Upper lobe of left lung (tissue), 6 donors: ENCODE measurements around the gene DCK. TPM values are rescaled to one million over a fixed set of nuclear protein-coding genes. Genes with fewer than 3 reads are reported as not detected.
"Not testable (repeated sequence)": the region's sequence is repeated elsewhere in the genome, so short reads cannot be mapped to it uniquely, and the experiment has no call there.

ENCODE experiments used
- ATAC-seq, 2 donors: fragments of 200-7000 bp; cut with Tn5 transposase; one replicate each; pipeline ENCODE4 v1.9.1; 2022; ENCODE audit warnings: mild to moderate bottlenecking in 2 of 2, moderate library complexity in 2 of 2; ENCODE audit not compliant: low FRiP score in 2 of 2
- DNase-seq, 2 donors: peaks; one replicate each; pipeline ENCODE4 v3.0.0-alpha.2; 2019 to 2020
- H3K27ac ChIP-seq, 4 donors: fragments of 200-600 bp; sonication (generic); one replicate each; pipeline ENCODE4 v1.5.1; 2016 to 2019
- H3K27me3 ChIP-seq, 4 donors: fragments of 200-600 bp; sonication (generic); one replicate each; pipeline ENCODE4 v1.5.1; 2017 to 2019
- H3K36me3 ChIP-seq, 4 donors: fragments of 200-600 bp; sonication (generic); one replicate each; pipeline ENCODE4 v1.5.1; 2016 to 2019
- H3K4me1 ChIP-seq, 4 donors: fragments of 200-600 bp; sonication (generic); one replicate each; pipeline ENCODE4 v1.5.1; 2018 to 2019
- H3K4me3 ChIP-seq, 4 donors: fragments of 200-600 bp; sonication (generic); one replicate each; pipeline ENCODE4 v1.5.1; 2017 to 2019; ENCODE audit warnings: mild to moderate bottlenecking in 2 of 4, moderate library complexity in 1 of 4
- H3K9me3 ChIP-seq, 4 donors: fragments of 200-600 bp; sonication (generic); one replicate each; pipeline ENCODE4 v1.5.1; 2018 to 2019
- EP300 ChIP-seq, 4 donors: sonication (generic); formaldehyde crosslinking; IDR thresholded peaks; one replicate each; pipeline ENCODE4 v1.5.1; 2017; ENCODE audit warnings: antibody characterized with exemption in 4 of 4, control low read depth in 2 of 4
- POLR2A ChIP-seq, 4 donors: fragments of 450-650 bp; IDR thresholded peaks; one replicate each; pipeline ENCODE4 v1.5.1; 2016 to 2017; ENCODE audit warnings: antibody characterized with exemption in 4 of 4, mild to moderate bottlenecking in 2 of 4
- POLR2AphosphoS5 ChIP-seq, 2 donors: sonication (generic); formaldehyde crosslinking; IDR thresholded peaks; one replicate each; pipeline ENCODE4 v1.5.1; 2017; ENCODE audit warnings: antibody characterized with exemption in 2 of 2
- WGBS, 2 donors: methylation state at CpG; one replicate each; pipeline ENCODE4 v1.1.5; 2017 to 2018; 5-methylcytosine and 5-hydroxymethylcytosine counted together
- total RNA-seq, 6 donors: library from RNA; depleted of rRNA in 4 of 6; stranded (reverse); fragments of >200 nt in 4 of 6; gene quantifications; one replicate each; pipeline versions ENCODE4 v1.1.0 to v1.2.1, GENCODE V29; 2016 to 2021
- TF ChIP-seq, protein P1 (sequence below), 6 experiments: fragments of 450-650 bp in 4 of 6; fragments of 200-600 bp in 2 of 6; sonication (generic) in 2 of 6; IDR thresholded peaks; one replicate each; pipeline ENCODE4 v1.5.1; 2016 to 2019; ENCODE audit warnings: antibody characterized with exemption in 6 of 6
- donor health status: DM: no; HTN: no; CAD: no; lungs with moderate emphysema.
- donor health status: DM: no; HTN: yes; CAD: no; lungs with severe emphysema.

Gene DCK
- total RNA-seq, 6 donors from 2014 or later: 11.5 to 20.8 (median 15.6) TPM

DNA sequence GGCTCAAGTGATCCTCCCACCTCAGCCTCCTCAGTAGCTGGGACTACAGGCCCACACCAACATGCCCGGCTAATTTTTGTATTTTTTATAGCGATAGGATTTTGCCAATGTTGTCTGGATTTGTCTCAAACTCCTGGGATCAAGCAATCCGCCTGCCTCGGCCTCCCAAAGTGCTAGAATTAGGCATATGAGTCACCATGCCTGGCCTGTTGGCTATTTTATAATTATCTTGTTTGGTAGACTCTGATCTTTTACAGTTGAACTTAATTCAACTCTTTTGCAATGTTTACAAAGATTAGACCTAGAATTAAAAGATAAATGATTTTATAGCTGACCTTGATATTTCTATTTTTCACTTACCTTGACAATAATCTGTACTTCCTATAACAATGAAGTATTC, 18.0 kb downstream of the DCK start:
- TF ChIP-seq POLR2AphosphoS5 (IDR thresholded peaks at IDR 0.05): no peak
- TF ChIP-seq, protein P1, sequence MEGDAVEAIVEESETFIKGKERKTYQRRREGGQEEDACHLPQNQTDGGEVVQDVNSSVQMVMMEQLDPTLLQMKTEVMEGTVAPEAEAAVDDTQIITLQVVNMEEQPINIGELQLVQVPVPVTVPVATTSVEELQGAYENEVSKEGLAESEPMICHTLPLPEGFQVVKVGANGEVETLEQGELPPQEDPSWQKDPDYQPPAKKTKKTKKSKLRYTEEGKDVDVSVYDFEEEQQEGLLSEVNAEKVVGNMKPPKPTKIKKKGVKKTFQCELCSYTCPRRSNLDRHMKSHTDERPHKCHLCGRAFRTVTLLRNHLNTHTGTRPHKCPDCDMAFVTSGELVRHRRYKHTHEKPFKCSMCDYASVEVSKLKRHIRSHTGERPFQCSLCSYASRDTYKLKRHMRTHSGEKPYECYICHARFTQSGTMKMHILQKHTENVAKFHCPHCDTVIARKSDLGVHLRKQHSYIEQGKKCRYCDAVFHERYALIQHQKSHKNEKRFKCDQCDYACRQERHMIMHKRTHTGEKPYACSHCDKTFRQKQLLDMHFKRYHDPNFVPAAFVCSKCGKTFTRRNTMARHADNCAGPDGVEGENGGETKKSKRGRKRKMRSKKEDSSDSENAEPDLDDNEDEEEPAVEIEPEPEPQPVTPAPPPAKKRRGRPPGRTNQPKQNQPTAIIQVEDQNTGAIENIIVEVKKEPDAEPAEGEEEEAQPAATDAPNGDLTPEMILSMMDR (IDR thresholded peaks at IDR 0.05): no peak
- no peak for TF ChIP-seq EP300 (IDR thresholded peaks at IDR 0.05)
- TF ChIP-seq POLR2A (IDR thresholded peaks at IDR 0.05): no peak
- Histone ChIP-seq H3K4me3 (no peak overlapping the region), H3K36me3 (no peaks in the 10 kb centered on the region), H3K4me1 (no peaks in the 10 kb centered on the region), H3K27ac (no peak overlapping the region), H3K27me3 (no peaks in the 10 kb centered on the region), H3K9me3 (no peaks in the 10 kb centered on the region)
- WGBS, 2 donors: 97 to 99% methylated on average over 4 of the region's 4 CpGs
- DNase-seq (no peak), ATAC-seq (no peak)

DNA sequence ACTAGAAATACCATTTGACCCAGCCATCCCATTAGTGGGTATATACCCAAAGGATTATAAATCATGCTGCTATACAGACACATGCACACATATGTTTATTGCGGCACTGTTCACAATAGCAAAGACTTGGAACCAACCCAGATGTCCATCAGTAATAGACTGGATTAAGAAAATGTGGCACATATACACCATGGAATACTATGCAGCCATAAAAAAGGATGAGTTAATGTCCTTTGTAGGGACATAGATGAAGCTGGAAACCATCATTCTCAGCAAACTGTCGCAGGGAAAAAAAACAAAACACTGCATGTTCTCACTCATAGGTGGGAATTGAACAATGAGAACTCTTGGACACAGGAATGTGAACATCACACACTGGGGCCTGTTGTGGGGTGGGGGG, 23.9 kb downstream of the DCK start:
- not testable (repeated sequence) for H3K27ac ChIP-seq, H3K36me3 ChIP-seq, H3K27me3 ChIP-seq, H3K4me3 ChIP-seq, ATAC-seq, H3K4me1 ChIP-seq, DNase-seq, H3K9me3 ChIP-seq
- WGBS, 2 donors: 95 to 100% methylated on average over 2 of the region's 2 CpGs

DNA sequence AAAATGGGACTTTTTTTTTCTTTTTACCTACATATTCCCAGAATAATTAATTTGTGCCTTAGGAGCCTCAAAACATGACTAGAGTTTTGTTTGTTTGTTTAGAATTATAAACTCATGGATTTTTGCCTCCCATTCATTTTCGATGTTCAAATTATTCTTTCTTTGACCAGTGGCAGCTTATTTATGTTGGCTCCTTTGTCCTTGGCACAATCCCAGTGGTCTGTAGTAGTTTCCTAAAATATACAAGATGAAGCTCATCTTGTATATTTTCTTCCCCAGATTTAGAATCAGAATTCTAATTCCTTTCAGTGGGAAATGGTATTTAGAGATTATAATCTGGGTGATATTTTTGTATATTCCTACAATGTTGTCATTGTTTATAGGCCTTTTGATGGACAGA, 27.2 kb downstream of the DCK start:
- DNase-seq (no peak), ATAC-seq (no peak)
- no peaks in the 10 kb centered on the region for H3K27me3 ChIP-seq
- no peak overlapping the region for H3K27ac ChIP-seq
- H3K4me3 ChIP-seq: no peak overlapping the region
- H3K36me3 ChIP-seq: peaks cover 0 to 7% (median 0%) of the 10 kb centered on the region in 4 donors
- no peak for TF ChIP-seq POLR2AphosphoS5 (IDR thresholded peaks at IDR 0.05)
- TF ChIP-seq EP300 (IDR thresholded peaks at IDR 0.05): no peak
- TF ChIP-seq POLR2A (IDR thresholded peaks at IDR 0.05): no peak
- TF ChIP-seq, protein P1 (IDR thresholded peaks at IDR 0.05): no peak
- no peaks in the 10 kb centered on the region for H3K9me3 ChIP-seq
- peaks cover 0 to 6% (median 0%) of the 10 kb centered on the region in 4 donors for H3K4me1 ChIP-seq
- WGBS, 2 donors: 45 to 55% methylated on average over 1 of the region's 1 CpG

DNA sequence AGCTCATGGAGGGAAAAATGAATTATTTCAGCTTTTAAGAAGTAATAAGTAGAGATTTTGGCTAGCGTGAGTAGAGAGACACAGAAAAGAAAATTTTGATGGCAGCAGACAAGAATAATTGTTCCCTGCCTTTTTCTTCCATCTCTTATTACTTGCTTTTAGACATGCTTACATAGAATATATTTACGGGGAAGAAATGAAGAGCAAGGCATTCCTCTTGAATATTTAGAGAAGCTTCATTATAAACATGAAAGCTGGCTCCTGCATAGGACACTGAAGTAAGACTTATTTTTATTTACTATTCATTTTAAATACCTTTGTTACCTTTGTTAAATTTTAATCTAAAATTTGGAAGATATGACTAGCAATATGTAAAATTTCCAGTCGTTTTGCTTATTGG, 32.2 kb downstream of the DCK start:
- Histone ChIP-seq H3K27ac (no peak overlapping the region), H3K27me3 (no peaks in the 10 kb centered on the region), H3K36me3 (peaks cover 0 to 26% (median 7%) of the 10 kb centered on the region in 4 donors), H3K4me3 (no peak overlapping the region), H3K4me1 (peaks cover 0 to 10% (median 0%) of the 10 kb centered on the region in 4 donors), H3K9me3 (no peaks in the 10 kb centered on the region)
- TF ChIP-seq, protein P1 (IDR thresholded peaks at IDR 0.05): no peak
- TF ChIP-seq EP300 (IDR thresholded peaks at IDR 0.05) (no peak), POLR2A (IDR thresholded peaks at IDR 0.05) (no peak), POLR2AphosphoS5 (IDR thresholded peaks at IDR 0.05) (no peak)
- ATAC-seq (no peak), DNase-seq (no peak)
- WGBS, 2 donors: 79 to 84% methylated on average over 3 of the region's 3 CpGs

DNA sequence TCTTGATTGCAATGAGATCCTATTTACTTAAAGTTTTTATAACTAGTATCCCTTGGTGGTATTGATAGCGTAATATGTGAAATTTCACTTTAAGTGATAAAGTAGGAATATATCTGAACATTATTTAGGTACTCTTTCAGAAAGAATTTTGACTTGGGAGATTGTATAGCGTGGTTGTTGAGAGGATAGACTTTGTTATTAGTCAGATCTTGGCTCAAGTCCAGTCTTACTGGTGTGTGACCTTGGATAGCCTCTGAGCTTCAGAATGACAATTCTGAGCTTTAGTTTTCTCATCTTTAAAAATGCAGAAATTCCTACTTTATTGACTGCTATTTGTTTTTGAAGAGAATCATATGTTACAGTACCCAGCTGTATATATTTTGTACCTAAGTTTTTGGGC, 32.6 kb downstream of the DCK start:
- peaks cover 0 to 10% (median 0%) of the 10 kb centered on the region in 4 donors for H3K4me1 ChIP-seq
- 55 to 63% methylated on average over 2 of the region's 2 CpGs for WGBS, 2 donors
- DNase-seq: no peak
- ATAC-seq: no peak
- H3K4me3 ChIP-seq: no peak overlapping the region
- no peak overlapping the region for H3K27ac ChIP-seq
- peaks cover 0 to 30% (median 8%) of the 10 kb centered on the region in 4 donors for H3K36me3 ChIP-seq
- H3K9me3 ChIP-seq: no peaks in the 10 kb centered on the region
- TF ChIP-seq POLR2AphosphoS5 (IDR thresholded peaks at IDR 0.05) (no peak), POLR2A (IDR thresholded peaks at IDR 0.05) (no peak), EP300 (IDR thresholded peaks at IDR 0.05) (no peak)
- TF ChIP-seq, protein P1 (IDR thresholded peaks at IDR 0.05): no peak
- no peaks in the 10 kb centered on the region for H3K27me3 ChIP-seq
